NCI-H1048 (cell line): ENCODE results near the gene CDKN2B-AS1.

Source experiments
- DNase-seq: peaks from one replicate; lab custom pipeline; 2025; lab: John Stamatoyannopoulos, UW

The CDKN2B-AS1 gene

DNA sequence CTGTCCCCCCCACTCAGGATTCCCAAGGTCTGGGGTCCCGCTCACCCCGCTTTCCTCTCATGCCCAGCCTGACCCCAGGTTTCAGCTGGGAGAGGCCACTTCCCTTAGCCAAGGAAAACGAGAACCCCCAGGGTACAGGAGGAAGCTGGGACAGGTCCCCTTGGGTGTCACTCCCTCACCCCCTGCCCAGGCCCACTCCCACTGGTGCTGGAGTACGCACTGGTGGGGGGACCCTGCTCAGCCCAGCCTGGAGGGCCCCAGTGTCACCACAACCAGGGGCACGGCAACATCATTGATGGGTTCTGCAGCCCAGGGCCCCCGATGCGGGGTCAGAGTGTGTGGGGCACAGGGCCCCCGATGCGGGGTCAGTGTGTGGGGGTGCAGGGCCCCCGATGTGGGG lies 159.5 kb downstream of the CDKN2B-AS1 start:
- no peak for DNase-seq

DNA sequence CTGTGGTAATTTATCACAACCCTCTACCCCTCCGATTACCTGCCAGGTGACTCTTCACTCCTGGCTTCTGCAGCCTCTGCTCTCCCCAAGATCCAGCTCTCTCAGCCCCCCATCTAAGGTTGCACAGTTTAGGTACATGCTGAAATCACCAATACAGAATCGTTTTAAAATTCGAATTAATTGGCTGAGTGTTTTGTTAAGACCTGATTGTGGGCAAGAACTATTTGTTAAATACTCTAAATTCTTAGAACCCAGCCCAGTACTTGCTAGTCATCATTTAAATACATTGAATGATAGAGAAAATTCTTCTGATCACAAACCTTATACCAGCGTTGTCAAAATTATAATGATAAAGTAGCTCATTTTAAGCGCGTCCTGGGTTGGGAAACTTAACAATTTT lies 162.0 kb downstream of the CDKN2B-AS1 start:
- no peak for DNase-seq

DNA sequence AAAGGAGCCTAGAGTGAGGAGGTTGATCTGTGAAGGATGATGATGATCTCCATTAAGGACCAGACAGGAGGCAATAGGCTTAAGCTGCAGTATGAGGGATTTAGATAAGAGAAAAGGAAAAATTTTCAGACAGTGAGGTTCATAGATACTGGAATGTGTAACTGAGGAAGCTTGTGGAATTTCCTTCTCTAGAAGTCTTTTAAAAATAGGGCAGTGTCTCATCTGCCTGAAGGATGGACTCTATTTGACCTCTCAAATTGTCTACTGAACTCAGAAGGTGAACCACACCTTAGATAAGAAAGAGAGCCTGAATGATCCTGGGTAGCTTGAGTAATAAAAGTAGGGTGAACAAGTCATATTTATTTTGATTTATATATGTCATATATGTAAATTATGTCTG lies 162.7 kb downstream of the CDKN2B-AS1 start:
- no peak for DNase-seq

- no peak for DNase-seq
Measured at GRCh38 chr9:22157828-22158227, 163.2 kb downstream of the CDKN2B-AS1 start.

DNA sequence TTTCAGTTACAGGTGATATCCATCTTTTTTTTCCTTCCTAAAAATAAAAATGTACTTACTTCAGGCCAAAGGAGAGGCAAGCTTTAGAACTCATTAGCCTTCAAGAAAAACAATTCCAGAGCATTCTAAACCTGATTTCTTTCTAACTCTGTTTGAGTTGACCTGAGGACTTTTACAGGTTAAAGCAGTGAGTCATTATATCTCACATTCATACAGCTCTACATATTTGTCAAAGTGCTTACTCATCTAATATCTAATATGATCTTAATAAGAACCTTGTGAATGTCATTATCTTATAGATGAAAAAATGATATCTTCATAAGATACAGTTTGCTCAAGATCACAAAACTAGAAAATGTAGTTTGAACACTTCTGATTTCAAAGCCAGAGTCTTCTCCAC lies 163.7 kb downstream of the CDKN2B-AS1 start:
- no peak for DNase-seq

DNA sequence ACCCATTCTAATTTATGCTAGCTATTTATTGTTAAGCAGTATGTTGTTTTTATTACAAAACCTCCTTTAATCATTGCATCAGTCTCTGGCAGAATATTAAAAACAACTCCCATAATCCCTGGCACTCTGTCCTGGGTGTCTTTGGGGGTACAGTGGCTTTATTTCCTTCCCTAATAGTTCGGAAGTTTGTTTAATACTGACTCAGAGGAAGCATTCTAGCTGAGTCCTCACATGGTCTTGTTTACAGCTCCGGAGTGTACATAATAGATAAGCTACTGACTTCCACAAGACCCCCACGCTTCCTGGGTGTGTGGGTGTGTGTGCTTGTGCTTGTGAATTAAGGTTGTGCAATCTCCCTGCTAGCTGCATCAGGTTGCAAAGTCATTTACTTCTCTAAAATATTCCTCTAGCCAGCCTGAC lies 164.3 kb downstream of the CDKN2B-AS1 start:
- DNase-seq: no peak

DNA sequence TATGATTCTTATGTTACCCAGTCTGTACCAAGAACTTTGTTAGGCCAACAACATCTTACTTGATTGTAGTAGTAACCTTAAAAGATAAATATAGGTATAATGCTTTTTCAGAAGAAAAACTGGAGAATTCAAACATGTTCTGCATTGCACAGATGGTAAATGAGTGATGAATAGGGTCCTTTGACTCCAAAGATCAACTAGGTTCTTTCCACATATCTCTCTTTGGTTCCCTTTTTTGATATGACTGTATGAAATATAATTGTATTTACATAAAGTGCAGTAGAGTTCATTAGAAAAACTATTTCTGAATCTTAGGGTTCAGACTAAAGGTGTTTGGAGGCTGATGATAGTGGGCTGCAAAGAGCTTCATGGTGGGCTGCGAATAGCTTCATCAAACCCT lies 165.0 kb downstream of the CDKN2B-AS1 start:
- no peak for DNase-seq

DNA sequence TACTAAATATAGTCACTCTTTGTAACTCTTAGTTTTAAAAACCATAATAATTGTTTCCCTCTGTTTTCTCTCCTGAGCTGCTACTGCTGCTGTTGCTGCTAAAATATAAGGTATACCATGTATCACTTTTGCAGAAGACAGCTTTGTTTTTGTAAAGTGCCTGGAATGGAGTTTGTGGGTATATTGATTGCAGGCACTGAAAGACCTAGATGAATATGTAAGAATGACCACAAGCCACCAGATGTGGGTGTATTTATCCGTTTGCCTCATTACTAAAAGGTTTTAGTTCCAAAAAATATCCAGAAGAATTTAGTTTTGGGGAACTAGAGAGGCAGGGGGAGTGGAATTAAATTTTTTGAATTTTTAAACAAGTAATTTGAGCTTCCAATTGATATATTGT lies 165.6 kb downstream of the CDKN2B-AS1 start:
- no peak for DNase-seq

GRCh38 chr9:22165144-22165543 lies 170.6 kb downstream of the CDKN2B-AS1 start:
- DNase-seq: peak; percentile 7

- DNase-seq: no peak
Measured at GRCh38 chr9:22169243-22169642, 174.7 kb downstream of the CDKN2B-AS1 start.

- DNase-seq: no peak
Measured at GRCh38 chr9:22169727-22170503, 175.3 kb downstream of the CDKN2B-AS1 start.
